ENCODE results near the gene TRIO. TPM values are rescaled to one million over a fixed set of nuclear protein-coding genes. Genes with fewer than 3 reads are reported as not detected.

Gene TRIO
- total RNA-seq, 1 experiment from 2014 or later: 50.9 TPM

GRCh38 chr5:14208071-14209021 lies 65.2 kb downstream of the TRIO start:
- peak; percentile 88 for DNase-seq (ENCODE audit: low spot score)

DNA sequence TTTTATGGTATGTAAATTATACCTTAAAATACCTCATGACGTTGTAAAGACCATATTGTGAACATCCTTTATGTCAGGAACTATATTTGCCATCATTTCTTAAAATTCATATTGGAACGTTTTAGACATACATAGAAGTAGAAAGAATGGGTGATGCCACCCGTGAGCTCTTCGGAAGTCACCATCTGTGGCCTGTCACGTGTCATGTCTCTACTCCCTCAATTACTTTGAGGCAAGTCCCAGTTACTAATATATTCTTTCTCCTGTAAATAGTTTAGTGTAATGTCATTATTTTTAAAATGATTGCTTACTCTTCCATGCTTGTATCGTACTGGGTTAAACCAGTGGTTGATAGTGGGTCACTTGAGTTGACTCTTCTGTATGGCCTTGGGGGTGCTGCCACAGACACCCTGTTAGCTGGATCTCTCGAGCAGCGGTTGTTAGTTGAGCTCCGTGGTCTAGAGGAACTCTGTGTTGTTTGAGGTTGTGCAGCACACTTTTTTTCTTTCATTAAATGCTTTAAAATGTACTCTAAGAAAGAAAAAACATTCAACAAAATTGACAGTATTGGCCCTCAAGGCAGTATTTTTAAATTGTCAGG lies 66.2 kb downstream of the TRIO start:
- DNase-seq (ENCODE audit: low spot score): no peak

GRCh38 chr5:14209836-14210235 lies 66.7 kb downstream of the TRIO start:
- no peak for DNase-seq (ENCODE audit: low spot score)

DNA sequence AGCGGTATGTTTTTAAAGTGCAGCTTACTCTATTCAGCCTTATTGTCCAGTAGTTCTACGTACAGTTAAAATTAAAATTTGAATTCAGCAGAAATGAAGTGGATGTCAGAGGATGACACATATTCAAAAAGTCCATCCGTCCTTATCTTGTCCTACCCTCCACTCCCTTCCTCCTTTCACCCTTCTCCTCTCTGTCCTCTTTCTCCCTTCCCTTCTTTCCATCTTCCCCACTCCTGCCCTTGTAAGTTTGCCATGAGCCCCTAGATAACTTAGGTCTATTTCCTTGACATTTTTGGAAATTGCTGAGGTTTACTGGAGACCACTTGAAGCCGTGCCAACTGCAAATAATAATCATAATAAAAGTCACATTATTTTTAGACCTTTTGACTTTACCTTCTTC lies 67.6 kb downstream of the TRIO start:
- no peak for DNase-seq (ENCODE audit: low spot score)

DNA sequence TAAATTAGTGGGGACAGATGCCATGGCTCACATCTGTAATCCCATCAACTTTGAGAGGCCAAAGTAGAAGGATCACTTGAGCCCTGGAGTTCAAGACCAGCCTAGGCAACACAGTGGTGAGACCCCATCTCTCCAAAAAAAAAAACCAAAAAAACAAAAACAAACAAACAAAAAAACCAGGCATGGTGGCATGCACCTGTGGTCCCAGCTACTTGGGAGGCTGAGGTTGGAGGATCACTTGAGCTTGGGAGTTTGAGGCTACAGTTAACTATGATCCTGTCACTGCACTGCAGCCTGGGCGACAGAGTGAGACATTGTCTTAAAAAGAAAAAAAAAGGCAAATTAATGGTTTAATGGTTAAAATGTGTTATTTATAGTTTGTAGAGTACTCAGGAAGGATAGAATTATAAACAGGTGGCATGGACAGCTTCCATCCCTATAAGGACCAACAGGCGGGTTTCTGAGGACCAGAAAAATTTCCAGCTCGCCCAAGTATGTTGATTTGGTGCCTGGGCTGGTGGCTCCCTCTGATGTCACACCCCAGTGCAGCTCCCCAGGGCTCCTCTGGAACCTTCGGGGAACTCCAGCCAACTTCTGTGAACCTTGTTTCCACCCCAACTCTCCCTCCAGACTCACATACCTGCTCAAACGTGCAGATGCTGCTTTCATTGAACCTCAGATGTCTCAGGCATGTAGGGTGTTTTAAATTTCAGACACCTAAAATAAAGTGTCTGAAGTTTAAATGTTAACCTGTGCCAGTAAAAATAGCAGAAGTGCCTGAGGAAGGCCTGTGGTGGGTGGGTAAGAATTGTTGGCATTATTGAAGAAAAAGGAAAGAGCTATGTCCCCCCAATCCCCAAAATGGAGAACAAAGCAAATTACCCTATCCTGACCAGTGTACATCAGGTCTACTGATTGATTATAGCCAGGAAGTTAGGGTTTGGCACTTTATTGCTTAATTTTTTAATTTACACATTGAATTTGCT lies 69.0 kb downstream of the TRIO start:
- no peak for DNase-seq (ENCODE audit: low spot score)

DNA sequence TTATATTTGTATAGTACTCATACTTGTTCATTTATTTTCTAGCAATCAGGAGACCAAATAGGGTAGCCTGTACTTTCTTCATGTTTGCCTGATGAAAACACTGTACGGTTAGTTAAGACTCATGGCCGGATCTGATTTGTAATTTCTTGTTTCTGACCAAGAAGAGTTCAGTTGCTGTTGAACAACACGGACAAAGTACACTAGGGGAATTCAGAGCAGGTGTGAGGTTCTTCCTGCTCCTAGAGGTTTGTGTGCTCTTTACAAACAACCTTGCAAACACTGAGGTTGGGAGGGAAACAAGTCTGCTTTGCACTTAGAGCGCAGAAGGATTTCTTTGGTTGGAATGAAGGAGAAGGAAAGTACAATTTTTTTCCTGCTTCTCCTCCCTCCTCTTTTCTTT lies 69.7 kb downstream of the TRIO start:
- no peak for DNase-seq (ENCODE audit: low spot score)

- DNase-seq (ENCODE audit: low spot score): no peak
These were observed 70.1 kb downstream of the TRIO start for GRCh38 chr5:14213253-14213652.

- DNase-seq (ENCODE audit: low spot score): no peak
These were observed 70.9 kb downstream of the TRIO start for GRCh38 chr5:14213813-14214585.

DNA sequence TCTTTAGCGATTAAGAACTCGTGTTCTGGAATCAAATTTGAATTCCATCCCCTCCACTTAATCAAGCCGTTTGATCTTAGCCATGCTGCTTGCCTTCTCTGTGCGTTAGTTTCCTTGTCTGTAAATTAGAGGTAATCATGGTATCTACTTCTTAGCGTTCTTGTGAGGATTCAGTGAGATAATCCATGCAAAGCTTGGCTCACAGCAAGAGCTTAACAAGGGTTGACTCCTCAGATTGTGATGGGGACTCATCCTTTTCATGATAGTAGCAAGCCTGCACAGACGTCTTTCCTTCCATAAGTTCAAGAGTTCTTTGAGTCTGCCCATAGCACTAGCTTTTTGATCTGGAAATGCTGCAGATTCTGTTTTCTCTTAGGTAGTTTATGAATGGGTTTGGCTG lies 72.8 kb downstream of the TRIO start:
- DNase-seq (ENCODE audit: low spot score): no peak

DNA sequence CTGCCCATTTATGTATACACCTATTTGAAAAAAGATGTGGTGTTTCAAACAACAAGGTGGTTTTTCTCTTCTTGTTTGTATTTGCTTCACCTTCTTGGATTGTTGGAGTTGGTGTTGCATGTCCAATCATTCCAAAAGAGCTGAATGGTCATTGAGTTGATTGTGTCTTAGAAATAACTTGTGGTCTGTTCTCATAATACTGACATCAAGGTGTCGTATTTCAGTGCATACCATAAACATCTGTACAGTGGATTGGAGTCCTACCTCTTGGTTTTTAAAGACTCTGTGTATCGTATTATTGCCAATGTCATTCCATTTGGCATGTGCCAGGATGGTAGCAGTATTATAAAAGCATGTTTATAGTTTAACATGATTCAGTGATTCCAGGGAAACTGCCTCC lies 73.2 kb downstream of the TRIO start:
- DNase-seq (ENCODE audit: low spot score): peak; percentile 31

GRCh38 chr5:14216902-14217301 lies 73.8 kb downstream of the TRIO start:
- no peak for DNase-seq (ENCODE audit: low spot score)

GRCh38 chr5:14217587-14217986 lies 74.4 kb downstream of the TRIO start:
- no peak for DNase-seq (ENCODE audit: low spot score)

GRCh38 chr5:14218011-14218410 lies 74.9 kb downstream of the TRIO start:
- no peak for DNase-seq (ENCODE audit: low spot score)

DNA sequence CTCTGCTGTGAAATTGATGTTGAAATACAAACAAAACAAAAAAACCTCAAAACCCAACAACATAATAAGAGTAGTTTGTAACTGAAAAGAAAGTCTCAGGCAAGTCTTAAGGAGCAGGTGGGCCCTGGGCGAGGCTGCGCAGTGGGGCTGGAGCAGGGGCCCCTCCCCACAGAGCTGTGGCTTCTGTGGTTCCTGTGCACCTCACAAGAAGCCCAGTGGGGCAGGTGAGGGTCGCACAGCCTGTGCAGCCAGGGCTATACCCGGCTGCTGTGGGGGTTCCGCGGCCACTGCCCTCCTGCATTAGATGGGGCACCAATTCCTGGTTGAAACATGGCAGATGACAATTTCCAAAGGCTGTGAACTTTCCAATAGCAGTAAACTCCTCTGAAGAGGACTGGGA lies 75.3 kb downstream of the TRIO start:
- DNase-seq (ENCODE audit: low spot score): no peak

GRCh38 chr5:14218897-14219573 lies 75.9 kb downstream of the TRIO start:
- DNase-seq (ENCODE audit: low spot score): no peak

GRCh38 chr5:14219800-14220512 lies 76.8 kb downstream of the TRIO start:
- no peak for DNase-seq (ENCODE audit: low spot score)

DNA sequence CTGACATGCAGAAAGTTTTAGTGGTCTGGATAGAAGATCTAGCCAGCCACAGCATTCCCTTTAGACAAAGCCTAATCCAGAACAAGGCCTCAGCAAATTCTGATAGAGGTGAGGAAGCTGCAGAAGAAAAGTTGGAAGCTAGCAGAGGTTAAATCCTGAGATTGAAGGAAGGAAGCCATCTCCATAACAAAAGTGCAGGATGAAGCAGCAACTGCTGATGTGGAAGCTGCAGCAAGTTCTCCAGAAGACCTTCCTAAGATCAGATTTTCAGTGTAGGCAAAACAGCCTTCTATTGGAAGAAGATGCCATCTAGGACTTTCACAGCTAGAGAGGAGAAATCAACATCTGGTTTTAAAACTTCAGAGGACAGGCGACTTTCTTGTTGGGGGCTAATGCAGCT lies 77.5 kb downstream of the TRIO start:
- DNase-seq (ENCODE audit: low spot score): no peak

GRCh38 chr5:14221732-14222131 lies 78.6 kb downstream of the TRIO start:
- DNase-seq (ENCODE audit: low spot score): no peak

DNA sequence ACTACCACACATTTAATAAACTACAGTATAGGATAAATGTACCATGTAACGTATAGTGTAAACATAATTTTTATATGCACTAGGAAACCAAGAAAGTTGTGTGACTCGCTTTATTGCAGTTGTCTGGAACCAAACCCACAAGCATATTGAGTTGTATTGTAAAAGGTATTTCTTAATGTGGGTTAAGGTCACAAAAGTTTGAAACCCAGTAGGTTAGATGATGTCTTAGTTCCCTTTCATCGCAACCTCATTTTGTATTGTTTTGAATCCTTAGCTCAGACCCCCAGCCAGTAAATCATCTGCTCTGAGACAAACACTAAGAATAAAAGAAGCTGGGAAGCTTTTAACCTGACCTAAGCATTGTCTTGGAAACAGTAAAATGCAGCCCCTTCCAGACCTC lies 79.1 kb downstream of the TRIO start:
- DNase-seq (ENCODE audit: low spot score): no peak

GRCh38 chr5:14223372-14223771 lies 80.2 kb downstream of the TRIO start:
- DNase-seq (ENCODE audit: low spot score): no peak
